HG03439 (cell line): Measurements from ENCODE around the gene TIGD2.

Experiments
- ATAC-seq: cut with Tn5 transposase; IDR thresholded peaks from one replicate; pipeline ENCODE4 v1.9.1; 2021; ENCODE audit warnings: mild to moderate bottlenecking, moderate library complexity; ENCODE audit not compliant: unreplicated experiment

The TIGD2 gene

DNA sequence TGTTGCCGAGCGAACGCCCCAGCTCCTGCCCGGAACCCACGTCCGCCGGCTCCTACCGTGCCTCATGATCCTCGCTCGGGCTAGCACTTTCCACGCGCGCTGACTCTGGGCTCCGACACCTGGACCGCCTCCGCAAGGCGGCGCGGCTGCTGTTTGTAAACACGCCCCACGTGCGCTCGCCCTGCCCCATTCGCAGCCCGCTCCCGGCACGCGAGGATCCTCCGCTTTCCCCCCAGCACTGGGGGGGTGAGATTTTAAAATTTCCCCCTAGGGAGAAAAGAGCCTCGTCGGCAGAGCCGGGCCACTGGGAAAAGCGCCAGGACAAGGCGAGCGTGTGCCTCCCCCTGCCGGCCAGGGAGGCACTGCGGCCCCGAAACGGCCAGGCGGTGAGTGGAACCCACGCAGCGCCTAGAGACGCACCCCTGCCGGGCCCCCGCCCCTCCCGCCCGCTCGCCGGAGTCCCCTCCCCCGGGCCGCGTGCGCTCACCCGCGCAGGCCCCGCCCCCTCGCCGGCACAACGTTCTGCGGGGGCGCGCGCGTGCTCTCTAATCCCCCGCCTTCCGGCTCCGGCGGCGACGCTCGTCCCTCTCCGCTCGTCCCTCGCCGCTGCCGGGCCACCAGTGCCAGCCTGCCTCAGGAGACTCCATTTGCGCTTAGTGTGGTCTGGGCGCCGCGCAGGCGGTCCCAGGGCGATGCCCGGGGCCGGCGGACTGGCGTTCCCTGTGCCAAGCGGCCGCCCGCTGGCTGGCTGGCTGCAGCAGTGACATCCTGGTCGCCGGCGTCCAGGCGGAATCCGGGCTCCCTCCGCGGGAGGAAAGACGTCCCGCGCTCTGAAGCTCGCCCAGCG lies at the start of gene TIGD2:
Gene TIGD2, plus strand, starts transcription at position 548 of the 847 bp plus-strand sequence. CDS start 1,442 bp downstream, outside the sequence.
- peak; percentile 93 for ATAC-seq

DNA sequence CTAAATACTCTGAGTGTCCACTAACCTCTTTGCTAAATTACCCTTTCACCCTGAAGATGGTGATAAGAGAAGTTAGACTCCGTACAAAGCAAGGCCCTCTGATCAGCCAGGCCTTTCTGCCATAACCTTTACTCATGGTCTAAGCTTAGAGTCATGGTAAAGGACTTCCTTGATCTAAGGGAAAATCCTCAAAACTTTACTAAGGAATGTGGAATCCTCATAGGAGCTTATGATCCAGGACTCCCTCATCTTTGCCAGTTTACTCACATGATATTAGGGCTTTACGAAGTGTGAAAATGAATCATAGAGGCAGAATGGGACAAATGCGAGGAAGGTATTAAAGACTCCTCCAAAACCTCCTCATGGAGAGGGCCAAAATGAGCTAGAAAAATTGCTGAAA lies 46.5 kb upstream of the TIGD2 start:
- ATAC-seq, result no peak

DNA sequence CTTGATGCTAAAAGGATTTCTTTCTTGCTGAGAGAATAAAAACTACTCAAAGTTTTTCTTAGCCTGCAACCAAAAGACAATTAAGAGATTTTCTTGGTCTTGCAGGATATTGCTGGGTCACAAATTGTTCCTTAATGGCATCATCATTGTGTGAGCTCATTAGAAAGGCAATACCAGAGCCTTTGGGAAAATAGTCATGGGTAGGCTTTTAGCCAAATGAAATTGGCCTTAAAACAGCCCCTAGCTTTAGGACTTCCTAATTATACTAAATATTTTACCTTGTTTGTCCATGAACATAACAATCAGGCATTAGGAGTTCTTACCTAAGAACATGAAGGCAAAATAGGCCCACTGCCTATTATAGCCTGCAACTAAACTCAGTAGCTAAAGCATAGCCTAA lies 43.9 kb upstream of the TIGD2 start:
- no peak for ATAC-seq

DNA sequence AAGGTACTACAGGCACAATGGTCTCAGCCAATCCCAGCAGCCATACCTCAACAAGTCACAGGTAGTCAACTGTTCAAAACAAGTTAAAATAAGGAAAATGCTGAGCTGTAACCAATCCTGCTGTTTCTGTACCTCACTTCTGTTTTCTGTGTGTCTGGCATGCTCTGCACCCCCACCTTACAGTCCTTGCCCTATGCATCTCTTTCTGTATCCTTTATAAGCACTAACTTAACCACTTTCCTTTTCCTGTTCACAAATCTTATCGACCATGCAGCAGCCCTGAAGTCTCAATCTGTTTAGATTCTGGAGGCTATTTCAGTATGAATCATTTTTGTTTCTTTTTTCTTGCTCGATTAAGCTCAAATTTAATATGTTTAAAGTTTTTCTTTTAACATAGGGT lies 41.9 kb upstream of the TIGD2 start:
- no peak for ATAC-seq

DNA sequence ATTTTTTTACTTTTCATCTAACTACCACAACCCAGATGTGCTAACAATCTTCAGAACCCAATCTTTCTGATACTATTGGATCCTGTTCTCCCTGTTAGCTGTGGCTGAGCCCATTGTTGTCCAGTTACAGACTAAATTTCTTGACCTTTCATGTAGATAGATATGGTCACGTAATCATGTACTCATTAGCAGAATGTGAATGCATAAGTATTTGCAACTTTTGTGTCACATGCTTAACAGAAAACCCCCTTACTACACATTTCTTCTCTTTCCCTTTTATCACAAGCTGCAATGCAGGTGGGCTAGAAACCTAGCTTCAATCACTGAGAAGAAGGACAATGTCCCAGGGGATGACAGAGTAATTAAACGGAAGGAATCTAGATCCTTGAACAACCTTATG lies 41.3 kb upstream of the TIGD2 start:
- no peak for ATAC-seq

DNA sequence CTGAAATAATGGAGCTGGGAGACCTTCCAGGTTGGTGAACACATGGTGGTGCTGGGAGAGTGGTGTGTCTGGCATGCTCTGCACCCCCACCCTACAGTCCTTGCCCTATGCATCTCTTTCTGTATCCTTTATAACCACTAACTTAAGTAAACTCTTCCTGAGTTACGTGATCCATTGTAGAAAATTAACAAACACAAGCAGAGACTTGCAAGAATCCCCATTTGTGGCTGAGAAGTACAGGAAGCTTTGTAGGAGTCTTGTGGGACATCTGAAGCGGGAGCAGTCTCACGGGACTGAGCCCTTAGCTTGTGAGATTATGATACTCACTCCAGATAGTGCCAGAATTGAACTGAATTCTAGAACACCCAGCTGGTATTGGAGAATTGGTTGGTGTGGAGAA lies 40.0 kb upstream of the TIGD2 start:
- ATAC-seq, result no peak

DNA sequence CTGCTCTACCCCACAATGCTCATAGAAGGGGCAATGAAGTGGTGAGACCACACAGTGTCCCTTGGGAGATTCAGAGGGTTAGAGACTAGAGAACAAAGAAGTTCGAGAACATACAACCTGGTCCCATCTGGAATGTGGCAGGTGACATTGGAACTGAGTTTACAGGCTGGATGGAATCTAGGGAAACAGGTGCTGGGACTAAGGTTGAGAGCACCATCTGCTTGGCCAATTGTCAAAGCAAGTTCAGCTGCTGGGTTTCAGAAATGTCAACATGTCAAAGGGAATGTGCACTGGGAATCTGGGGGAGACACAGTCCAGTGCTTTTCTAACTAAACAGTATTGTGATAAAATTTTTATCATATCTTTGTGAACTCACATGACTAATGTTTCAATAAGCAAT lies 38.4 kb upstream of the TIGD2 start:
- ATAC-seq, result no peak

DNA sequence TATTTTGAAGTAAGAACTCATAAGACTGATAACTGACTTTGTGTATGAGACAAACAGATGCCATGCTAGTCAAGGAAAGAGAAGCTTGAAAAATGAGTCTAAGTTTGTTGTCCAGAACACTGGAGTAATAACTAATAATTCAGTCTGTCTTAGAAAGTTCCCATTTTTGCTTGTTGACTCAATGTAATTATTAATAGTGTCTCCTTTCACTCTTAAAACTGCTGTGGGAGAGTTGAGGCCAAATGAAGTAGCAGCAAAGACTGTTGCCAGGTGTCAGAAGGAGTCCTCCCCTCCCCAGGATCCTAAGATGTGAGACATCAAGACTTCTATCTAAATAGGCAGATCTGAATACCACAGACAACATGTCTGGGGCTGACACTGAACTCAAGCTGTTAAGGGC lies 33.6 kb upstream of the TIGD2 start:
- no peak for ATAC-seq

DNA sequence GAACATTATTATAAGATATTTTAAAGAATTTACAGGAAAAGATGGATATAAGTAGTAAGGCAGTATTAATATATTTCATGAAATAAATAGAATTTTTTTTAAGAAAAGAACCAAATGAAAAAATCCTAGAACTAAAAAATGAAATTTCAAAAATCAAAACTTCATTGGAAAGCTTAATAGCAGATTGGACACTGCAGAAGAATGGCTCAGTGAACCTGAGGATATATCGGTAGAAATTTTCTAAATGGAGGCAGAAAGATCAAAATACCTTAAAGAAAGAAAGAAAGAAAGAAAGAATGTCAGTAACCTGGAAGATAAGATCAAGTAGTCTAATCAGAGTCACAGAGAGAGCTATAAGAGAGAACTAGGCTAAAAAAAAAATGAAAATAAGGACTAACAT lies 33.0 kb upstream of the TIGD2 start:
- ATAC-seq, result no peak

DNA sequence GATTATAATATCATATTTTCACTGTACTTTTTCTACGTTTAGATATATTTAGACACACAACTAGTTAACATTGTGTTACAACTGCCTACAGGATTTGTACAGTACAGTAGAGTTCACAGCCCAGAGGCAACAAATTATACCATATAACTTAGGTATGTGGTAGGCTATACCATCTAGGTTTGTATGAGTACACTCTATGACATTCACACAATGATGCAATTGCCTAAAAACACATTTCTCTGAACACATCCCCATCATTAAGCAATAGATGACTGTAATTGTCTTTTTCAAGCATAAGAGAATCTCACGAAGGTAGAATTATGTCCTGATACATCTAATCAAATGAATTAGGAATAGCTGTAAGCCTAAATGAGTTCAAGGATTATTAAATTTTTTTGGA lies 12.3 kb upstream of the TIGD2 start:
- ATAC-seq, result no peak

DNA sequence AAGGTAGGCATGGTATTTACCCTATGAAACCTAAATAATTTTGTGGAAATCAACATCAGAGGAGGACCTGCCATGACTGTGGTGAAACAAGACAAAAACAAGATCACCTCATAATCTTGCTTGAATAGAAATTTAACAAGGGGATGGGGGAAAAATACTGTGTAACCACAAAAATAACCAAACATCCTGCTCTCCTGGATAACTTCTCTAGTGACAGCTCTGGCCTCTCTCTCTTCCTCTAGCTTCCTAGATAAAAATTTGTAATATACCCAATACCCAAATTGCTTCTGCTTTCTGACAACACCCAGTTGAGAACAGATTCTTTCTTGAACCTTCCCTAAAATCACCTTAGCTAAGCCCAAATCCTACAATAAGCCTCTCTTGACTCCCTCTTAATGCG lies 11.9 kb upstream of the TIGD2 start:
- ATAC-seq, result no peak

DNA sequence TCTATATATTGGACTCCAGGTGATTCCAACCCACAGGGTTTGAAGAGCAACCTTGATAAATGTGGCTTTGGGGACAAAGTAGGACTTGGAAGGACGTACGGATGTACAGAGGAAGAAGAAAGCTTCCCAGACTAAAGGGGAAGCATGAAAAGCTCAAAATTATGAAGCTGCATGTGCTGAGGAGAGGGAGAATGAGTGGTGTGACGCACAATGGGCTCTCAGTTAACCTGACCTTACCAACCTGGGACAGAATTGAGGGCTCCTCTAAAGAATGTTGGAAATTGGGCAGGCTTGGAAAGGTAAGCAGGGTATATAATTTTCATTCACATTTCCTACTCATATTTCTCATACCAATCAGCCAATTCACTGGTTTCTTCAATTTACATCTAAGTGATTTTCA lies 10.5 kb upstream of the TIGD2 start:
- no peak for ATAC-seq

DNA sequence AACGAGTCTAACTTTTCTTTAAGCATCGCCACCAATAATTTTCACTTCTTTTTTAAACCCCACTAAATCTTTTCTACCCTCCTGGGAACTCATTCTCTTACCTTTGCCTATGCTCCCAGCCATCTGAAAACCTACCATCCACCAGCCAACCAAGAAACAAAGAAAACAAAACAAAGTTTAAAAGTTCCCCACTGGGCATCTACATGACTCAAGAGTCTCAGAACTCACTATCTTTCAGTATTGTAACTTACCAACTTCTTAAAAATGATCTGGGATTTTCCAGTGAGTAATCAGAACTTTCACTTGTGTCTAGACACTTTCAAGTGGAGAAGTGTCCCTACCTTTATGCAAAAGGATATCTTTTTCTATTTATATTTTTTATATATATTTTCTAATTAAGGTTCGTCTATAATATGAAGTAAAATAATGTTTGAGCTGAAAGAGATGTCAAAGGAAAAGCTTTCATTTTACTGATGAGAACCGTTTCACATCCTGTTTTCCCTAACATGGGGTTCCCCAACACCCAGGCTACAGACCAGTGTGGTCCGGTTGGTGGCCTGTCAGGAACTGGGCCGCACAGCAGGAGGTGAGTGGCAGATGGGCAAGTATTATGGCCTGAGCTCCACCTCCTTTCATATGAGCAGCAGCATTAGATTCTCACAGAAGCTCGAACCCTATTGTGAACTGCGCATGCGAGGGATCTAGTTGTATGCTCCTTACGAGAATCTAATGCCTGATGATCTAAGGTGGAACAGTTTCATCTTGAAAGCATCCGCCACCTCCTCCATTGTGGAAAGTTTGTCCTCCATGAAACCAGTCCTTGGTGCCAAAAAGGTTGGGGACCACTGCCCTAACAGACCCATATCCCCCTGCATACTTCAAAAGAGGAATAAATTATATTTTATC lies 9.8 kb upstream of the TIGD2 start:
- ATAC-seq, result peak; percentile 96

DNA sequence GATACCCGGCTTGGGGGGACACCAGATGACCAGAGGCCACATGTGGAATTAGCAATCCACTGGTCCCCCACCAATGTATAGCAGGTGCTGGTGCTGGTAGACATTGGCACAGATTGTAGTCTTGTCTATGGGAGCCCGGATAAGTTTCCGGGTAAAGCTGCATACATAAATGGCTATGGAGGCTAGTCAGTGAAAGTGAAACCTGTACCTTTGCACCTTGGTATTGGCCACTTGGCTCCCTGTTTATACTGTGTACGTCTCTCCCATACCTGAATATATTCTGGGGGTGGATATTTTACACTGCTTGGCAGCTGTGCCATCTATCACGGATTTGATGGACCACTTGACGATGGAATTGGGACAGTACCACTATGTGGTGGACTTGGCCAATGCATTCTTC lies 5.6 kb upstream of the TIGD2 start:
- ATAC-seq, result no peak

DNA sequence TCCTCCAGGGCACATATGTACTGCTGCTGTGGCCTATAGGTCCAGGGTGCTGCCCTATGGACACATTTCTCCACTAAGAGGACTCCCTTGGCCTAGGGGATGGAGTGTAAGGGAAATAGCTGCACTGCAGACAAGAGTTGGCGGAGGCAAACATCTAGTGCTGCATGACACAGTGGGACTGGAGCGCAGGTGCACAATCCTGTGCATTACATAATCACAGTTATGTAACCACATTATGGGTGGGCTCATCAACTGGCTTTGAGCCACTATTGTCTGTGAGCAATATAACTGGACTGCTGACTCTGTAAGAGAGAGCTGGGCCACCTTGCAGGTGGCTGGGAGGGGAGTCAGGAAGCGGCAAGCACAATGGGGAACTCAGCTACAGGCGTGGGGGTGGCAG lies 3.2 kb upstream of the TIGD2 start:
- no peak for ATAC-seq

DNA sequence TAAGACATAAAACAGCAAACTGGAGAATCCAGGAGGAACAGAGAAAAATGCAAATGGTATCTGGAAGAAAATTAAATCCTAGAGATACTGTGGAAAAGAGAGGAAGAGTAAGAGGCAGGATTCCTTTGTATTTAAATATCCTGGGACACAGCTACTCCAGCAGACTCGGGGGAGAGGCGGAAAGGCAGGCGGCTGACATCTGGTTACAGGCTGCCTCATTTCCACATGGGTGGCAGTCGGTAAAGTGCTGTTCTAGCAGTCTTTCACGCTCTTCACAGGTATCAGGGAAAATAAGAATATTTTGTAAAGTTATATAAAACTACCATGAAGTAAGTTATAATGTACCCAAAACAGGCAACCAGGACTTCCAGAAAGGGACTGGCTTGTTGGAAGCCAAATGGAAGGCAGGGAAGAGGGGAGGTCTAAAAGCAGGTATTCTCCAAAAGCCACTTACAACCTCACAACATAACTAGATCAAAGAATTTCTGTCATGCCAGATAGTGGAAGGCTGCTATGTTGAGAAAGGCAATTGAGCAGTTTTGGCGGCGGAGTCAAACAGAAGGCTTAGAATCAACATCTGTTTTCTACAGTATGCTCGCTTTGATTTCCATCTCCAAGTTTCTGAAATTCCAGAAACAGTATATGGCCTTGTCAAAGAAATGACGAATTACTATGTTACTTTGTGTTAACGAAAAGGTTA lies 1.3 kb upstream of the TIGD2 start:
- no peak for ATAC-seq

DNA sequence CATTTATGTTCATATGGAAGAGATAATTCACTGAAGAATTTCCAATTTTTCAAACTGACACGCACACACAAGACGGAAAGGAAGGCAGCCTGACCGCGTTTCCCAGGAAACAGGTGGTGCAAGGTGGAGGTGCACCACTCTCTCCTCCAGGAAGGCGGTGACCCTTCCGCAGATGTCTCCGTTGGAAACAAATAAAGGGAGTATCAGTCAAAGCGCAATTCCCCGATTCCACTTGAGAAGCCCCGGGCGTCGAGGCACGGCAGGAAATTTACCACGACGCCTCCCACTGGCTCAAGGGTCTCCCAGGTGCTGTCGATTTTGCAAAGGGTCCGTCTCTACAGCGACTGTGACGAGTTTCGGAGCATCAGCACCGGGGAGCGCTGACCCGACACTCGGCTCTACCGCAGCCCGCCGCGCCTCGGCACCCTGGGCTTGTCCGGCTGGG lies 770 bp upstream of the TIGD2 start:
- ATAC-seq, result no peak

DNA sequence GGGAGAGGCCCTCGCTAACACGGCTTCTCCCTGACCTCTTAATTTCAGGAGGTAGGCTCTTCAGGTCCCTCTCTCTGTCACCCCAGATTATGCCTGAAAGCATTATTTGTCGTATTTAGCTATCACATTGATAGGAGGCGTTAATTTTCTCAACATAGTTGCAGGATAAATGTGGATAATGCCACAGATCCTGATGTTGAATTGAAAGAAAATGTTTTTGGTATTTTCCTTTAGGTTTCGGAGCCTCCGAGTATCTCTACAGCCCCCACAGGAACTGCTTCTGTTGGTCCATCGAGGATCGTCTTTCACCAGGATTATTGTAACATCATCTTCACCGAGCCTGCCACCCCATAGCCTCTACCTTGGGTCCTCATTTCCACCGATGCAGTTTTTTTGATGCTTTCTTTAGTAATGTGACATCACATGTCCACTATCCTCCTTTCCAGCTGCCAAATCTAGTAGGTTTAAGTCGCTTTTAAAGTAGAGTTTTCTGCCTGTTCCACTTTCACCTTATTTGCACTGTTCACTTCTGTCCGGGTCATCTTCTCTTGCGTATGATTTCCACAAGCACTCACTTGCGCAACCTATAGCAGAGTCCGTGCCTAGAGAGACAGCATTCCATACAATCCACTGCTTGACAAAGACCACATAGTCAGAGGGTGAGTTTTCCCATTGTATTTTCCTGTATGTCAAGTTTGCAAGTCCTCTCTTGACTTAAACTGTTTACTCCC lies 665 bp downstream of the TIGD2 start:
- ATAC-seq, result no peak

DNA sequence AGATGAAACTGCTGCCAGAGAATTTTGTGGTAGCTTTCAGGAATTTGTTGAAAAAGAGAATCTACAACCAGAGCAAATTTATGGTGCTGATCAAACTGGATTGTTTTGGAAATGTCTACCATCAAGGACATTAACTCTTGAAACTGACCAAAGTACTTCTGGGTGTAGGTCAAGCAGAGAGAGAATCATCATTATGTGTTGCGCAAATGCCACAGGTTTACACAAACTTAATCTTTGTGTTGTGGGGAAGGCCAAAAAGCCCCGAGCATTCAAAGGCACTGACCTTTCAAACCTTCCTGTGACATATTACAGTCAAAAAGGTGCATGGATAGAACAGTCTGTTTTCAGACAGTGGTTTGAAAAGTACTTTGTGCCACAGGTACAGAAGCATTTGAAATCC lies 2.1 kb downstream of the TIGD2 start:
- ATAC-seq, result no peak

DNA sequence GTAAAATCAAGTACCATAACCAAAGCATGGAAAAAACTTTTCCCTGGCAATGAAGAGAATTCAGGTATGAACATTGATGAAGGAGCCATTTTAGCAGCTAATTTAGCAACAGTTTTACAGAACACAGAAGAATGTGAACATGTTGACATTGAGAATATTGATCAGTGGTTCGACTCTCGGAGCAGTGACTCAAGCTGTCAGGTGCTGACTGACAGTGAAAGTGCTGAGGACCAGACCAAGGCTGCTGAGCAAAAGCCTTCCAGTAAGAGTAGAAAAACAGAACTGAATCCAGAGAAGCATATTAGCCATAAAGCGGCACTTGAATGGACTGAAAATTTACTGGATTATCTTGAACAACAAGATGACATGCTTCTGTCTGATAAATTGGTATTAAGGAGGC lies 2.8 kb downstream of the TIGD2 start:
- peak; percentile 34 for ATAC-seq

DNA sequence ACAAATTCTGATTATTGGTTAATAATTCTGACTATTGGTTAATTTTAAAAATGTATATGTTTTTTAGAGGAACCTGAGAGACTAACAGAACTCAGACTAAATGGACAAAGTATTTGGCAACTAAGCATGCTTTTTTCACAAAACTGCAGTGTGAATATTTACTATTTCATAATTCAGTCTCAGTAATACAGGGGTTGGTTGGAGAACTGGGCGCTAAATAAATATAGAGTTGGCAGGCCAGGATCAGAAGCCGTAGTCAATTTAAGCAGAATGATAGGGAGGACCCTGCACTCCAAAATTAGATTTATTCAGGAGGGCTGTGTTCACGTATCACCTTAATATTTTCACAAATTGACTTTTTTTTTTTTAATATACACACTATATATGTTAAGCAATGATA lies 5.8 kb downstream of the TIGD2 start:
- no peak for ATAC-seq
